22Rv1 (cell line): ENCODE measurements around the gene NCF2.

Experiments used
- H3K27ac ChIP-seq: fragments of 450-650 bp; 2 replicates; pipeline ENCODE4 v1.5.1; 2017
- ZFX ChIP-seq: fragments of 450-650 bp; IDR thresholded peaks from 2 replicates; pipeline ENCODE4 v1.6.1; 2017; ENCODE audit warnings: antibody characterized with exemption, borderline replicate concordance
- TF ChIP-seq, protein P1 (sequence below): fragments of 450-650 bp; IDR thresholded peaks from 2 replicates; pipeline ENCODE4 v1.5.1; 2017; ENCODE audit warnings: mild to moderate bottlenecking

NCF2 gene

DNA sequence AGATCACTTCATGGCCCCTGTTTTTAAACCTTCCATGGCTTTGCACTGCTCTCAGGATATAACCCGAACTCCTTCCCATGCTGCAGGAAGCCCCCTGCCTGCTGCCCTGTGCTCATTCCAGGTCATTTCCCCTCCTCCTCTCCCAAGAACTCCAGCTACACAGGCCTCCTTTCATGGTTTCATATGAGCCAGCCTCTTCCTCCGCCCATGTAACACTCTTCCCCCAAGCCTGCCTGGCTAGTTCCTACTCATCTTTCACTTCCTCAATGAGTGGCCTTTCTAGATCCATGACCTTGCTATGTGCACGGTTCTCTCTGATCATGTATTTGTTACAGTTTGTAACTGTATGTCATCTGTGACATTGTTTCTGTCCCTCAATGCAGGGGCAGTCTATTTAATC, 3.1 kb upstream of the NCF2 start:
- TF ChIP-seq, protein P1, sequence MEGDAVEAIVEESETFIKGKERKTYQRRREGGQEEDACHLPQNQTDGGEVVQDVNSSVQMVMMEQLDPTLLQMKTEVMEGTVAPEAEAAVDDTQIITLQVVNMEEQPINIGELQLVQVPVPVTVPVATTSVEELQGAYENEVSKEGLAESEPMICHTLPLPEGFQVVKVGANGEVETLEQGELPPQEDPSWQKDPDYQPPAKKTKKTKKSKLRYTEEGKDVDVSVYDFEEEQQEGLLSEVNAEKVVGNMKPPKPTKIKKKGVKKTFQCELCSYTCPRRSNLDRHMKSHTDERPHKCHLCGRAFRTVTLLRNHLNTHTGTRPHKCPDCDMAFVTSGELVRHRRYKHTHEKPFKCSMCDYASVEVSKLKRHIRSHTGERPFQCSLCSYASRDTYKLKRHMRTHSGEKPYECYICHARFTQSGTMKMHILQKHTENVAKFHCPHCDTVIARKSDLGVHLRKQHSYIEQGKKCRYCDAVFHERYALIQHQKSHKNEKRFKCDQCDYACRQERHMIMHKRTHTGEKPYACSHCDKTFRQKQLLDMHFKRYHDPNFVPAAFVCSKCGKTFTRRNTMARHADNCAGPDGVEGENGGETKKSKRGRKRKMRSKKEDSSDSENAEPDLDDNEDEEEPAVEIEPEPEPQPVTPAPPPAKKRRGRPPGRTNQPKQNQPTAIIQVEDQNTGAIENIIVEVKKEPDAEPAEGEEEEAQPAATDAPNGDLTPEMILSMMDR, result no peak
- no peak for TF ChIP-seq ZFX
- H3K27ac ChIP-seq, result no peak overlapping the region

DNA sequence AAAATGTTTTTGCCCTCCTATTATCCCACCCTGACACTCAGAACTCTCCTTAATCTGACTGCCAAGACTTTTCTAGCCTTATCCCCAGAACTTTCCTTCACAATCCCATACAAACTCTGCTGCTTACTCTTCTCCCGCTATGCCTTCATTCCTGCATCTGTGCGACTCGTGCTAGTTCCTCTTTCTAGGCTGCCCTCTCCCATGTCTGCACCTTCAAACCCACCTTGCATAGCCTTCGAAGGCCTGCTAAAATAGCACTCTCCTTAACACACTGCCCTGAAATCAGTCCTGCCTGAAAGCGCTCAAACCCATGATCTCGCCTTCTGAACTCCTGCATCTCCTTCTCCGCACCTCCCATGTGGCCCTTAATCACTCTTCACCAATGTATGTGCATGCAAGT, 2.5 kb upstream of the NCF2 start:
- TF ChIP-seq, protein P1, result no peak
- TF ChIP-seq ZFX, result no peak

DNA sequence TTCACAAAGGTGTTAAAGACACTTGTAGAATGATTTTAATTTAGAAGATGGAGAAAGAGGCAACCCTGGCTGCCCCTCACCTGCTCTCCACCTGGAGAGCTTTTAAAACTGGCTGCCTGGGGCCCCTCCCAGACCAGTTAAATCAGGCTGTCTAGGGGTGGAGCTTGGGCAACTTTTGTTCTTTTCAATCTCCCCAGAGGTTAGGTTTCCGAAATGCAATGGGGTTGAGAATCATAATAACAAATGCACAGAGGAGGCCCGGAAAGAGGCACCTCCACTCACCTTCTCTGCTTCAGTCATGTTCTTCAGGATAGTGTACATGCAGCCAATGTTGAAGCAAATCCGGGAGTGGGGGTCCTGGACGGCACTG, 400 bp downstream of the NCF2 start:
- TF ChIP-seq ZFX, result no peak
- TF ChIP-seq, protein P1, result no peak
- H3K27ac ChIP-seq, result no peak overlapping the region

More for the DNA sequence above, 2.5 kb upstream of the NCF2 start:
- no peak overlapping the region for H3K27ac ChIP-seq

DNA sequence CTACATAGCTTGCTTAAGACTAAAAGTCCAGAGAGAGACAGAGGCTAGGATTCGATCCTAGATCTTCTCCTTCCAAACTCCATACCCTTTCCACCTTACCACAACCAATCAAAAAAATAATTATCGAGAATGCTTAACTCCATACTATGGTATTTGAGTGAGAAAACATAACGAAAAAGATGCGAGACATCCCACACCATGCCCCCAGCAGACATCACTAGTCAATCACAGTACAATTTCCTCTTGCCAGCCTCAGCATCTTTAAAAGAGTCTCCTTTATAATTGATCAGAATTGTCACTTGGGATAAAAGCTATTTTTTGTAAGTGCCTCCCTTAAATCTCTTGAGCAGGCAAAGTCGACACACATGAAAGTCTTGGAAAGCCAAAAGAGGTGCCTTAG, 875 bp downstream of the NCF2 start:
- no peak for TF ChIP-seq ZFX
- TF ChIP-seq, protein P1, result no peak
- H3K27ac ChIP-seq, result no peak overlapping the region

DNA sequence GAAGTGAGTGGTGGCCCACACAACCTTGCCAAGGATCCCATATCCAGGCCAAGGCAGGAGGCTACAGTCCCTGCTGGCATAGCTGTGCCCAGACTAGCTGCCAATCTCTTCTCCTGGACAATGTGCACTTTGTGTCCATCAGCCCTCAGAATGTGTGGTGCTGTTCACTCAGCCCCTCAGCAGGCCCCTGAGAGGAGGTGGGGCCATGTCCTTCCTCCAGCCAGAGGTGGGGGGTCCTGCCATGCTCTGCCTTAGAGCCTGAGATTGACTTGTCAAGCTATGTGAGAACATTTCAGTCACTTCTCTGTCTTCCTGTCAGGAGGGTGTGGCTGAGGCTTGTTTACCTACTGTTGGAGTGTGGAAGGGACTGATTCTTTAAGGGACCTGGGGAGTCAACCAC, 1.4 kb downstream of the NCF2 start:
- TF ChIP-seq, protein P1, result no peak
- no peak for TF ChIP-seq ZFX
- H3K27ac ChIP-seq, result no peak overlapping the region

DNA sequence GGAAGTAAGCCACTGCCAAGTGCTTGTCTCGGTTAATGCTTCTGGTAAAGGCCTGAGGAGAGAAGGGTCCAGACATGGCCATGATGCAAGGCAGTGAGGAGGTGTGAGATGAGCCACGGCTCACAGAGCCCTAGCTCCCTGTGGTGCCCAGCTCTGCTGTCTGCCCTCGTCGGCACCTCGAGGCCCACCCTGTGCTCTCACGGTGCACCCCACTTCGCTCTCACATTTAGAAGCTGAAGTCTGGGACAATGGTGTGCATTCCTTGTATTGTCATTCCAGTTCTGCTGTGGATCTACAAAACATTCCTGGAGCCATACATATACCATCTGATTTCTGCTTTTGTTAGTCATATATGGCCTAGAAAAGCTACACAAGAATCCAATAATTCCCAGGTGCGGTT, 3.3 kb downstream of the NCF2 start:
- no peak for TF ChIP-seq ZFX
- TF ChIP-seq, protein P1, result no peak
- H3K27ac ChIP-seq, result no peak overlapping the region

DNA sequence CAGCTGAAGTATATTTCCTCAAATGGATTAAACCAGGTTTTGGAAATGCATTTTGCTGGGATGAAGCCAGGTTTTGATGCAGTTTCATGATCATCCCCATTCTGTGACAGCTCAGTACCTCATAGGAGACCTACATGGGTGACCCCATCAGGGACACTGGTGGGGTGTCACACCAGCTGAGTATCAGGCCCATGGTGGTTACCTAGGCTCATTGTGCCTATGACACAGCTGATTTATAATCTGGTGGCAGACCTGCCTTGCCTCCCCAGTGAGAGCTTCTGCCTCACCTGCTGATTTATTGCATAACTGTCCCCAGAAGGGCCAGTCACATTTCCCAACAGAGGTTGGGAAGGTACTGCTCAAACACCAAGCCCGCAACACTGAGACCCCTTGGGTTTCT, 3.8 kb downstream of the NCF2 start:
- no peak overlapping the region for H3K27ac ChIP-seq
- TF ChIP-seq, protein P1, result no peak
- no peak for TF ChIP-seq ZFX
